IPS-18c (cell line): Measurements from ENCODE around the gene NT5DC3.
"Not testable (repeated sequence)": the region's sequence is repeated elsewhere in the genome, so short reads cannot be mapped to it uniquely, and the experiment has no call there.

ENCODE experiments used
- H3K4me3 ChIP-seq: 2 replicates; pipeline ENCODE4 v1.7.0; 2013; ENCODE audit warnings: low read depth, mild to moderate bottlenecking, low read length, moderate library complexity; ENCODE audit not compliant: insufficient read depth
- H3K9me3 ChIP-seq: one replicate; pipeline ENCODE4 v1.6.1; 2013; ENCODE audit warnings: mild to moderate bottlenecking, low read length, moderate library complexity; ENCODE audit not compliant: control insufficient read depth, insufficient read depth

NT5DC3 gene

DNA sequence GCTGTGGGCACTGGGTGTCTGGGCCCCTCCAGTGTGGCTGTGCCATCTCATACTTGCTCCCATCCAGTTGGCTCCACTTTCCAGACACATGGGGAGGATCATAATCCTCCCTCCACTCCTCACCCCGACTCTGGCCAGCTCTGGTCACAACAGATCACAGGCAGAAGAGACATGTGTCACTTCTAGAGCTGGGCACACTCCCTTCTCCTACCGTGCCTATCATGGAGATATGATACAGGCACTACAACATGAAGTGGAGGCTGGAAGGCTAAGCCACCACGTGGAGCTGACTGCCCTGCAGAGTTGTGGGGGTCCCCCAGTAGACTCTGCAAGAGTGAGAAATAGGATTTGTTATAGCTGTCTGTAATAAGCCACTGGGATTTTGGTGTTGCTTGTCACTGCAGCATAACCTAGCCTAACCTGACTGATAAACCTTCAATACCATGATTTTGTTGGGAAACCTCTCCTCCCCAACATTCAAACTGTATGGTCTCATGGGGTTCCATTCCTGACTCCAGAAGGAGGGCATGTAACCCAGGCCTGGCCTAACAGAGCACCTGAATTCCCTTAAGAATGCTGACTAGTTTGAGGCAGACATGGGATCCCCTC, 20.0 kb downstream of the NT5DC3 start:
- H3K9me3 ChIP-seq, result no peaks in the 10 kb centered on the region
- no peak overlapping the region for H3K4me3 ChIP-seq

DNA sequence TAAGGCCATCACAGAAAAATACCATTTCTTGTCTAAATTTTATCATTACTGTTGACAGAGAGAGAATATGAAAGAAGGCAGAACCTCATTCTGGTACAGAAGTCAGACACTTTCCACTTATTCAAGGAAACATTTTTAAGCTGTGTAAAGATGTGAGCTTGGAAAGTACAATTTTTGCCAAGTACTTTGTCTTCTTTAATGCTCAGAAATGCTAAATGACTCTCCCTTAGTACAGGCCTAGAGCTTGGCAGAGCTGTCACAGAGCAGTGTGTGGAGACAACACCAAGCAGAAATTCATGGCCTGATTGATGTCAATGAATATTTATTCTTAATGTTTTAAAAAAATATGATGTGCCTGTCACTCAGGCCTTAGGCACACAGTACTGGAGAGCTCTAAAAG, 20.7 kb downstream of the NT5DC3 start:
- Histone ChIP-seq H3K9me3 (no peaks in the 10 kb centered on the region), H3K4me3 (no peak overlapping the region)

DNA sequence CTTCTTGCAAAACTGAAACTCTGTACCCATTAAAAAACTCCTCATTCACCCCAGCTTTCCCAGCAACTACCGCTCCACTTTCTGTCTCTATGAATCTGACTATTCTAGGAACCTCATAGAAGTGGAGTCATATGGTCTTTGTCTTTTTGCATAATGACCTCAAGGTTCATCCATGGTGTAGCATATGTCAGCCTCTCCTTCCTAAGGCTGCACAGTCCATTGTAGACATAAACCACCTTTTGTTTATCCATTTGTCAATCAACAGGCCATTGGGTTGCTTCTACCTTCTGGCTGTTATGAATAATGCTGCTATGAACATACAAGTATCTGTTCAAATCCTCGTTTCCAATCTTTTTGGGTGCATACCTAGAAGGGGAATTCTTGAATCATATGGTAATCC, 21.1 kb downstream of the NT5DC3 start:
- H3K9me3 ChIP-seq, result no peaks in the 10 kb centered on the region
- H3K4me3 ChIP-seq, result no peak overlapping the region

DNA sequence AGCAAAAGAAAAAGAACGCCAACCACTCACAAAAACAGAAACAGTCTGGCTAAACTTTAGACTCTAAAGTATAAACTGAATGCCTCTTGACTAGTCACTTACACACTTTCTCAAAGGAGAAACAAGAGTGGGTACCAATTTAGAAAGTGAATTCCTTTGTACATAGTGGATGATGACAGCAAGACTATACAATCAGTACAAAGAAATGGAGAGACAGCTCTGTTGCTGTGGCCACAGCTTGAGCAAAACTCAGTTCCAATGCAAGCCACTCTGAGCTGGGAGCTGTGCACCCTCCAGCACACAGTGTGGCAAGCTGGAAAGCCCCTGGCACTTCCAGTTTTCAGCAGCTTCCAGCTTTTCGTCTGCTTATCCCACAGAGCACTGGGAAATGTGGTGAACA, 21.7 kb downstream of the NT5DC3 start:
- H3K9me3 ChIP-seq, result no peaks in the 10 kb centered on the region
- H3K4me3 ChIP-seq, result no peak overlapping the region

DNA sequence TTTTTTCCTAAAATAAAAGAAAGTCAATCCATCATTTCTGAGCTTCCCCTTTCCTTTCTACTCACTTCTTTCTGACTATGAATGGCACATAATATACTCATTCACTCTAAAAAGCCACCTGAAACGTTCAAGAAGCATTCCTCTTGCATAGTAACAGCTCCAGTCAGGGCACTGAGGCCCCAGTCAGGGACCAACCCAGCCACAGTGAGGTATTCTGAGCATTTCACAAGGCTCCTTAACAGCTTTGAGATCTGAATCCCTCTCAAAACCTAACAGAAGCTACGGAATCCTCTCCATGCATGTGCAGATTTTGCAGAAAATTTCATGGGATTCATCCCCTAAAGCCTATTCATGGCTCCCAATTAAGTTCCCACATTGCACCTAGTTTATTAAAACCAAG, 23.2 kb downstream of the NT5DC3 start:
- H3K9me3 ChIP-seq, result no peaks in the 10 kb centered on the region

DNA sequence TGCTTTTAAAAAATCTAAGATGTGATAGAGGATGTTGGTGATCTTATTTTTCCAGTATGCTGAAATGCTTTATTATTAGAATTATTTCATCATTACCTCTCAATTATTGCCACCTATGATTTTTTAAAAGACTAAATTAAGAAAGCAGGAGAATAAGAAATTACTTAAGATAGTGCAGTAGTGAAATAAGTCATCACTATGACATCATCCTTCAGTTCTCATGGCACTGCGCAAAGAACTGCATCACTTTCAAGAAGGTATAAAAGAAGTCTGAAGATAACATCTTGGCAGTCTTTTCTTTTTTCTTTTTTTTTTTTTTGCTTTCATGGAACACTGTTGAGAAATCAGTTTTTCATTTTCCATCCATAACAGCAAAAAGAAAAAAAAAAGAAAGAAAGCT, 24.4 kb downstream of the NT5DC3 start:
- H3K9me3 ChIP-seq, result no peaks in the 10 kb centered on the region

More for the DNA sequence above, 23.2 kb downstream of the NT5DC3 start:
- no peak overlapping the region for H3K4me3 ChIP-seq

DNA sequence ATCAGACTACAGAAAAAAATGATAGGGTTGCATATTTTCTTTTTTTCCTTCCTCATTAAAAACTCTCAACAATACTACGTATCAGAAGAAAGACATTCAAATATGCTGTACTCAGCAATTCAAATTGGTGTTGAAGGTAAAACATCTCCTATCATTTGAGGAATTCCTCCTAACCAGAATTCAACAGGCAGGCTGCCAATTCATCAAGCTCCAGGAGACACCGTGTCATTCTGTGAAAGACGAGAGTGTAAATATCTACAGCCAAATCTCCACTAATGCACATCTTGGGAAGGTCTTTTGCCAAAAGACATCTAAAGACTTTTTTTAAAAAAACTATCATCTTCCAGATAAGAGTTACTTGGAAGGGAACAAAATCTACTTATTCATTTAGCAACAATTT, 26.6 kb downstream of the NT5DC3 start:
- Histone ChIP-seq H3K9me3 (no peaks in the 10 kb centered on the region), H3K4me3 (no peak overlapping the region)

More for the DNA sequence above, 24.4 kb downstream of the NT5DC3 start:
- no peak overlapping the region for H3K4me3 ChIP-seq

DNA sequence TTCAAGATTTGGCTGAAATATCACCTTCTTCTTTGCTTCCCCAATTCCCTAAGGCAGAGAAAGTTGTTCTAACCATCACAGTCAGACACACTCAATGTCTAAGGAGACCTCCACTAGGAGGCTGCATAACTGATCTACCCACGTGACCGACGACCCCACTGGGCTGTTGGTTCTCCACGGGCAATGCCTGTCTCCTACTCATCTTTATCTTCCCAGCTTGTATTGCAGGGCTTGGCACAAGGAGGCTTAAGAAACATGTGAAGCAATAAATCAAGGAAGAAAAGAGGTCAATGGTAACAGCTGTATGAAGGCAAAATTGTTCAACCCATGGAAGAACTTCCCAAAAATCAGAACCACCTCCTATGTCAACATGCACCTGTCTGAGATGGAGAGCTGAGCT, 27.1 kb downstream of the NT5DC3 start:
- H3K4me3 ChIP-seq, result no peak overlapping the region

DNA sequence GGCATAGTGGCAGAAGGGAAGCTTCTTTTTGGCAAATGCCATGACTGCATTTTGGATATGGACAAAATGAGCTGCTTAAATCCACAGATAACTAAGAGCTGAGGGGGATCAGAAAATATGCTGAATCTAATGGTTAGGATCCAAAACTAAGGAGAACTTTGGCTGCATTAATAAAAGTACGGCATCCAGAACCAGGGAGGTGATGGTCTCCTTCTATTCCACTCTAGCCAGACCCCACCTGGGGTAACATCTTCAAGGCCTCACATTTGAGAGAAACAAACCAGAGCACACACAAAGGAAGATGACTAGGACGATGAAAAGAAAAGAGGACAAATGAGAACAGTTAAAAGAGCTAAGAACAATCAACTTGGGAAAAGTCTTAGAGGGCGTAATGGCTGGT, 27.6 kb downstream of the NT5DC3 start:
- no peaks in the 10 kb centered on the region for H3K9me3 ChIP-seq

More for the DNA sequence above, 27.1 kb downstream of the NT5DC3 start:
- H3K9me3 ChIP-seq, result no peaks in the 10 kb centered on the region

DNA sequence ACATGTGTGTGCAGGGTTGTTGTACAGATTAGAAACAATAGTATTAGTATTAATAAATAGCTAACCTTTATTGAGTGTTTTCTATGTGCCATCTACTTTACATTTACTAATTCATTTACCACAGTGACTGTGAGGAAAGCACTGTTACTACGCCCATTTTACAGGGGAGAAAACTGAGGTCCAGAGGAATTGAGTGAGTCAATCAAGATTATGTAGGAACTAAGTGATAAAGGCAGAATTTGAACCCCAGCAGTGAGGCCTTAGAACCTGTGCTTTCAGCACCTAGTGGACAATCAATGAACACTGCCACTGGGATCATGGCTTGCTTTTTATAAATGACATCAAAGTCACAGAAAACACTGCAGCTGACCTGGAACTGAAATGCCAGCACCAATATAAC, 28.2 kb downstream of the NT5DC3 start:
- H3K9me3 ChIP-seq, result no peaks in the 10 kb centered on the region
- H3K4me3 ChIP-seq, result no peak overlapping the region

More for the DNA sequence above, 27.6 kb downstream of the NT5DC3 start:
- no peak overlapping the region for H3K4me3 ChIP-seq

DNA sequence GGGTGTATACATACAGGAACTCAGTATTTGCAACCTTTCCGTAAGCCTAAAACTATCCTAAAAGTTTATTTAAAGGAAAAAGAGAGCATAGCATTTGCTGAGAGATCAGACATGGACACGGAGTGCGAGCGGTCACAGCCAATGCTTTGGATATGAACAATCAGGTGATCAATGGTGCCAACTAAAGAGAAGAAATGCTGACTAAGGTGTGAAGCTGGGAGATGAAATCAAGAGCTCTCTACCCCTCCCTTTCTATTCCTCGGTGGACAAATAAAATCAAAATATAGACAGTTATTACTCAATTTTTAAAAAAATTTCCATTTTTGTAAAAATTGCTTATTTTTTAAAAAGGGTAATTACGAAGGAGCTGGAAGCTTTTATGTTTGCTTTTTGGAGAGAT, 29.2 kb downstream of the NT5DC3 start:
- no peak overlapping the region for H3K4me3 ChIP-seq
- H3K9me3 ChIP-seq, result no peaks in the 10 kb centered on the region

DNA sequence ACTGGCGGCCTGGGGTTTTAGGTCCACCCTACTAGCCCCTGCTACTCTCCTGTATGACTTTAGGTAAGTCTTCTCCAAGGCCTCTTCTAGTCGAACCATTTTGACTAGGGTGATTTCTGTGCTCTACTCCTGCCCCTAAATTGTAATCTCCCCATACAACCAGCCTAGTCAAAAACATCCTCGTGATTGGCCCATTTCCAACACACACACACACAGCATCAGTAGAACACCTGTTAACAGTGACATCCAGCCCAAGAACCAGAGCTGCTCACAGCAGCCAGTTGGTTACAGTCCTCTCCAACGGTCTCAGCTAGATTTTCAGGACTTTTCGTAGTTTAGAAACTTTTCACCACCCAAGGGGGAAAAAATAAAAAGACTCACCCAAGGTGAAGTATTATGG, 30.9 kb downstream of the NT5DC3 start:
- Histone ChIP-seq H3K4me3 (no peak overlapping the region), H3K9me3 (no peaks in the 10 kb centered on the region)

DNA sequence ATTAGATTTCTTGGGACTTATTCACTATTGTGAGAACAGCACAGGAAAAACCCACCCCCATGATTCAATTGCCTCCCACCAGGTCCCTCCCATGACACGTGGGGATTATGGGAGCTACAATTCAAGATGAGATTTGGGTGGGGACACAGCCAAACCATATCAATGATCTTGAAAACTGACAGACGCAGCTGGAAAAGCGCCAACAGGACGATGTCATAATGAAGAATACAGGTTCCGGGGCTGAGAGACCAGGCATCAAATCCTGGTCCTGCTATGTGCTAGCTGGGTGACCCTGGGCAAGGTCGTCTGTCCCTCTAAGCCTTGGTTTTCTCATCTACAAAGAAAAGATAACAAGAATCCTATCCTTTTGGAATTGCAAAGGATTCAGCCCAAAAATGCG, 31.4 kb downstream of the NT5DC3 start:
- not testable (repeated sequence) for H3K4me3 ChIP-seq, H3K9me3 ChIP-seq

DNA sequence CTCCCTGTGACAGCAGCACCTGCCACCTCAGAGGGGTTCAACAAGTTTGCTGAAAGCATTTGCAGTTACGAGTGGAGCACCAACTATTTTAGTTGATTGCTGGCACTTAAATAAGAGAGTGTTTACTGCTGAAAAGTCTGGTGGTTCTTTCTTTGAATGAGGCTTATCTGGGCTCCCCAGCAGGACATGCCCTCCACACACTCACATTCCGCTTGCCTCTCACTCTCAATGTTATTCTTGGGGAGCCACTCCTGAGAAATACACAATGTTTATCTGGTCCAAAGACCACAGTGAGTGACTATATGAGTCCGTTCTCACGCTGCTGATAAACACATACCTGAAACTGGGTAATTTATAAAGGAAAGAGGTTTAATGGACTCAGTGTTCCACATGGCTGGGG, 31.9 kb downstream of the NT5DC3 start:
- H3K9me3 ChIP-seq, result no peaks in the 10 kb centered on the region

DNA sequence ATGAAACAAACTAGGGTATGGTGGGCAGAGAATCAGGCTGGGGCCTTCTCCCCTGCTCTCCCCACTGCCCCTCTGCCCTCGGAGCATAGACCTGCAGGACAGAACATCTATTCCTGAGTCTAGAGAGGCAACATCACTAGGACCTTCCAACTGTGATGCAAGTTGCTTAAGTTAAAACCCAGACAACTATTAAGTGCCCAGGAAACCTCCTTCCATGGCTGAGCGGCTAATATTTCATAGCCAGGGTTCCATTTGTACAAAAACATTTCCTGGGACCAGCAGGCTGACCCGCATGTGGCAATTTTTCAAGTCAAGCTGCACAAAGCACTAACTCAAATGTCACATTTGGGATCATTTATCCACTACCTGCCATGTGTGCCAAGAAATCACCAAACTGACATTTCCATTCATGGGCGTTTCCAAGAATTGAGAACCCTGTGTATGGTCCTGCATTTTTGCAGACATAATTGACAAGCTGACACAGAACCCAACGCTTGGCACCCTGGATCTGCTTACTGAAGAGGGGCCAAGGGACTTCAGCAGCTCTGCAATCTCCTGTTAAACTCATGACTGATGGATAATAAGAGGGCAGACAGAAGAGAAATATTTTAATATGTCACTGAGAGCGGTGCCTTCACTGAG, 32.7 kb downstream of the NT5DC3 start:
- H3K4me3 ChIP-seq, result no peak overlapping the region
- no peaks in the 10 kb centered on the region for H3K9me3 ChIP-seq

More for the DNA sequence above, 31.9 kb downstream of the NT5DC3 start:
- H3K4me3 ChIP-seq, result no peak overlapping the region

DNA sequence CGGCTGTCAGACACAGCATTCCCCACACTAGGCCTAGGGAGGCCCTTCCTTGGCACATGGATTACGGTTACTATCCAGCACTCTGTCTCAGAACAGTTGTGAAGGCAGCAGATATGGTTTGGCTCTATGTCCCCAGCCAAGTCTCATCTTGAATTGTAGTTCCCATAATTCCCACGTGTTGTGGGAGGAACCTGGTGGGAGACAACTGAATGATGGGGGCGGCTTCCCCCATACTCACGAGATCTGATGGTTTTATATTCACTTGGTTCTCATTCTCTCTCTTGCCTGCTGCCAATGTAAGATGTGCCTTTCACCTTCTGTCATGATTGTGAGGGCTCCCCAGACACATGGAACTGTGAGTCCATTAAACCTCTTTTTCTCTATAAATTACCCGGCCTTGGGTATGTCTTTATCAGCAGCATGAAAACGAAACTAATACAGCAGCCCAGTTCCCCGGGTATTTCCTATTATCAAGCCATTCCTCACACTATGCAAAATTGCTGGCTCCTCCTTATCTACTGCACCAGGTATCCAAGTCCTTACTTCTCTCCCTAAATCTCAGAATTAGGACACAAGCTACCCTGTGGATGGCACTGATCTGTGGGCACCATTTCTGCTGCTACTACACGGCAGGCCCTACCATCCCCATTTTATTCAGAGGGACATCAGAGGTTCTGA, 33.3 kb downstream of the NT5DC3 start:
- no peak overlapping the region for H3K4me3 ChIP-seq
- H3K9me3 ChIP-seq, result no peaks in the 10 kb centered on the region

DNA sequence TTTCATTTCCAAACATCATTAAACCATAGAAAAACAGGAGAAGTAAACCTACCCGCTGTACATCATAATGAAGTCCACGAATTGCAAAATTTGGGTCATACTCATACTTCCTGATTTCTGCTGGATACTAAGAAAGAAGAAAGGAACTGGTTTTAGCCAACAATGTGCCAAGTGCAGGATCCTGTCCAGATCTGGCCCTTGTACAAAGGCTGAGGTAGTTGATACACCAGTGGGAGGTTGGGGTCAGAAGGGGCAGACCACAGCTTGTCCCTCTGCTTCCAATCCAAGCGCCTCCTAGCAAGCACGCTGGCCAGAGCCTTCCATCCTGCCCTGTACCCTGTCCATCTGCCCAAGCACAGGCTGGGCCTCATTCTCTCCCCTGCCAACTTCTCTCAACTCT, 34.2 kb downstream of the NT5DC3 start:
- H3K4me3 ChIP-seq, result no peak overlapping the region
- H3K9me3 ChIP-seq, result no peaks in the 10 kb centered on the region

DNA sequence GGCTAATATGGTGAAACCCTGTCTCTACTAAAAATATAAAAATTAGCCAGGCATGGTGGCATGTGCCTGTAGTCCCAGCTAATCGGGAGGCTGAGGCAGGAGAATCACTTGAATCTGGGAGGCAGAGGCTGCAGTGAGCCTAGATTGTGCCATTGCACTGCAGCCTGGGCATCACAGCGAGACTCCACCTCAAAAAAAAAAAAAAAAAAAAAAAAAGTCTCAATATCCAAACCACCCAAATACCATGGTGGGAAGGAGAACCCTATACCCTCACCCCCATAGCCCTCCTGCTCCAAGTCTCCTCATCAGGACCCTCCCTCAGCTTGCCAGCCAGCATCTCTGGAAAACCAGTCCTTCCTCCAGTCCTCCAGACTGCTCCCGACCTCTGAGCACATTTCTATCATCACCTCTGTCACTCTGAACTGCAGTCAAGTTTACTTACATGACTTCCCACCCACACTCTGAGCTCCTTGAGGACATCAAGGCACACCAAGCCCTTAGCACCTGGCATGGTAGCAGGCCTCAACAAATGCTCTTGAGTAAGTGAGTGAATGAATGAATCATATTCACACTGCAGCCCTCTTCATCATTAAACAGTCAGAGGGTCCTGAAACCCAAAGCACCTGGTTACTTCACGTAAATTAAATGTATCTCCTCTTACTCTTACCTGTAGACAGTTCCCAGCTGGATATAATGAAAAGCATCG, 35.2 kb downstream of the NT5DC3 start:
- Histone ChIP-seq H3K9me3 (no peaks in the 10 kb centered on the region), H3K4me3 (no peak overlapping the region)
